GM23248 (cell line): Measurements from ENCODE around the gene LIX1L. TPM values are rescaled to one million over a fixed set of nuclear protein-coding genes. Genes with fewer than 3 reads are reported as not detected.

Source experiments
- DNase-seq: peaks from one replicate; pipeline ENCODE4 v3.0.0-alpha.2; 2015
- H2AFZ ChIP-seq: fragments of 200-600 bp; sonication (generic); 2 replicates; pipeline ENCODE4 v1.6.1; 2016; ENCODE audit warnings: antibody characterized with exemption
- H3F3A ChIP-seq: fragments of 200-600 bp; sonication (generic); 2 replicates; pipeline ENCODE4 v1.6.1; 2016; ENCODE audit warnings: mild to moderate bottlenecking, antibody characterized with exemption, mixed run types; ENCODE audit not compliant: insufficient read depth
- H3K27ac ChIP-seq: fragments of 200-600 bp; sonication (generic); 2 replicates; pipeline ENCODE4 v1.5.1; 2016; ENCODE audit warnings: mild to moderate bottlenecking
- H3K27me3 ChIP-seq: fragments of 200-600 bp; sonication (generic); replicated peaks from 2 replicates; pipeline ENCODE4 v1.6.1; 2016; ENCODE audit warnings: mild to moderate bottlenecking; ENCODE audit not compliant: insufficient read depth
- H3K36me3 ChIP-seq: fragments of 200-600 bp; sonication (generic); 2 replicates; pipeline ENCODE4 v1.6.1; 2016; ENCODE audit warnings: low read depth, mild to moderate bottlenecking
- H3K4me1 ChIP-seq: fragments of 200-600 bp; sonication (generic); 2 replicates; pipeline ENCODE4 v1.6.1; 2016; ENCODE audit warnings: mild to moderate bottlenecking; ENCODE audit not compliant: insufficient read depth
- H3K4me2 ChIP-seq: fragments of 200-600 bp; sonication (generic); one replicate; pipeline ENCODE4 v1.6.1; 2016; ENCODE audit warnings: mild to moderate bottlenecking; ENCODE audit not compliant: unreplicated experiment
- H3K4me3 ChIP-seq: fragments of 200-600 bp; sonication (generic); 2 replicates; pipeline ENCODE4 v1.5.1; 2016; ENCODE audit warnings: mild to moderate bottlenecking
- H3K79me2 ChIP-seq: fragments of 200-600 bp; sonication (generic); 2 replicates; pipeline ENCODE4 v1.6.1; 2016; ENCODE audit warnings: mild to moderate bottlenecking; ENCODE audit not compliant: insufficient read depth
- H3K9ac ChIP-seq: fragments of 200-600 bp; sonication (generic); 2 replicates; pipeline ENCODE4 v1.6.1; 2016; ENCODE audit warnings: mild to moderate bottlenecking
- H3K9me2 ChIP-seq: fragments of 200-600 bp; sonication (generic); 2 replicates; pipeline ENCODE4 v1.6.1; 2016; ENCODE audit warnings: mixed run types, mild to moderate bottlenecking, moderate library complexity; ENCODE audit not compliant: insufficient read depth
- H3K9me3 ChIP-seq: fragments of 200-600 bp; sonication (generic); one replicate; pipeline ENCODE4 v1.6.1; 2017; ENCODE audit warnings: low read depth
- H4K20me1 ChIP-seq: fragments of 200-600 bp; sonication (generic); 2 replicates; pipeline ENCODE4 v1.6.0; 2016; ENCODE audit not compliant: insufficient read depth
- EZH2 ChIP-seq: fragments of 200-600 bp; sonication (generic); IDR thresholded peaks from 2 replicates; pipeline ENCODE4 v1.6.1; 2018; ENCODE audit warnings: antibody characterized with exemption, mild to moderate bottlenecking; ENCODE audit not compliant: insufficient read depth, poor library complexity, severe bottlenecking
- EZH2phosphoT487 ChIP-seq: fragments of 200-600 bp; sonication (generic); IDR thresholded peaks from 2 replicates; pipeline ENCODE4 v1.6.1; 2018; ENCODE audit warnings: antibody characterized with exemption, moderate library complexity, mild to moderate bottlenecking, low read depth; ENCODE audit not compliant: insufficient read depth
- whole genome bisulfite sequencing, 2 experiments: methylation state at CpG; one replicate each; pipeline ENCODE4 v1.1.6; 2015 to 2017; ENCODE audit warnings: low lambda C conversion rate in 2 of 2, low coverage in 1 of 2; ENCODE audit errors: missing lambda C conversion rate in 2 of 2; 5-methylcytosine and 5-hydroxymethylcytosine counted together
- in situ Hi-C: fragments of 300-500 bp; cut with MboI; formaldehyde crosslinking; loops from 2 replicates; pipeline ENCODE4 v1.15.0; 2020
- polyA plus RNA-seq: library from polyadenylated mRNA; unstranded; fragments of >200 nt; fragmentation: Nextera tagmentation; extraction: Ambion mirVana; gene quantifications from 2 replicates; pipeline ENCODE4 v1.2.1, GENCODE V29; 2016
- total RNA-seq: library from RNA; depleted of rRNA; stranded (reverse); fragments of >200 nt; shearing (Covaris generic); gene quantifications from 2 replicates; pipeline ENCODE4 v1.2.3, GENCODE V29; 2014

The LIX1L gene
- total and polyA plus RNA-seq, 2 experiments from 2014 or later = 18.3 to 36.5 TPM

DNA sequence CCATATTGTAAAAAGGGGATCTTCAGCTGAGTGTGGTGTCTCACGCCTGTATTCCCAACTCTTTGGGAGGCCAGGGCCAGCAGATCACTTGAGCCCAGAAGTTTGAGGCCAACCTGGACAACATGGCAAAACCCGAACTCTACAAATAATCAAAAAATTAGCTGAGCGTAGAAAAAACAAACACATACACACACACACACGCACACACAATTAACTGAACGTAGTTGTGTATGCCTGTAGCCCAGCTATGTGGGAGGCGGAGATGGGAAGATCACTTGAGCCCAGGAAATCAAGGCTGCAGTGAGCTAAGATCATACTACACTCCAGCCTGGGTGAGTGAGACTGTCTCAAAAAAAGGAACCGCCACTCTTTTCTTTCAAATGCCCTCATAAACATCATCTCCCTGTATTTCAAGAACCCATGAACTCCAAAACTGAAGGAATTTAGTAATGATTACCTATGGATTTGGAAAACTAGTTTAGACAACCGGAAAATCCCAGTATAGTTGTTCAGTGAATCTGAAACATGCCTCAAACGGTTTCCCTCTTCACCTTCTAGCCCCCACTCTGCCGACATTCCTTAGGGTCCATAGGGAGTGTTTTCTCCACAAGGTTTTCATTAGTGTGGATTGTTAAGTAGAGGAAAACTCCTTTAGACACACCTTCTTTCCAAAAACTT is 34.1 kb upstream of the LIX1L start:
- peaks cover 60% of the 10 kb centered on the region for H3F3A ChIP-seq
- peak overlapping the region; percentile 91; the same call in 1 of the 2 replicates for H3K4me3 ChIP-seq
- H3K9me3 ChIP-seq = no peaks in the 10 kb centered on the region
- H2AFZ ChIP-seq = no peak overlapping the region
- H4K20me1 ChIP-seq = peaks cover 23% of the 10 kb centered on the region; the same call in 1 of the 2 replicates
- WGBS, 2 experiments = 70 to 72% methylated on average over 10 of the region's 10 CpGs
- H3K36me3 ChIP-seq = peaks cover 33% of the 10 kb centered on the region
- in situ Hi-C loops = no loop called here
- H3K4me2 ChIP-seq = peak overlapping the region; percentile 95
- H3K27me3 ChIP-seq = no peaks in the 10 kb centered on the region
- H3K4me1 ChIP-seq = peaks cover 27% of the 10 kb centered on the region
- H3K9ac ChIP-seq = no peak overlapping the region
- H3K9me2 ChIP-seq = no peaks in the 10 kb centered on the region
- DNase-seq = no peak
- TF ChIP-seq EZH2phosphoT487 (no peak), EZH2 (no peak)
- 0 out of 2 replicates have a peak overlapping the region, but pooled peaks have one; percentile 12 for H3K27ac ChIP-seq
- H3K79me2 ChIP-seq = peaks cover 40% of the 10 kb centered on the region

DNA sequence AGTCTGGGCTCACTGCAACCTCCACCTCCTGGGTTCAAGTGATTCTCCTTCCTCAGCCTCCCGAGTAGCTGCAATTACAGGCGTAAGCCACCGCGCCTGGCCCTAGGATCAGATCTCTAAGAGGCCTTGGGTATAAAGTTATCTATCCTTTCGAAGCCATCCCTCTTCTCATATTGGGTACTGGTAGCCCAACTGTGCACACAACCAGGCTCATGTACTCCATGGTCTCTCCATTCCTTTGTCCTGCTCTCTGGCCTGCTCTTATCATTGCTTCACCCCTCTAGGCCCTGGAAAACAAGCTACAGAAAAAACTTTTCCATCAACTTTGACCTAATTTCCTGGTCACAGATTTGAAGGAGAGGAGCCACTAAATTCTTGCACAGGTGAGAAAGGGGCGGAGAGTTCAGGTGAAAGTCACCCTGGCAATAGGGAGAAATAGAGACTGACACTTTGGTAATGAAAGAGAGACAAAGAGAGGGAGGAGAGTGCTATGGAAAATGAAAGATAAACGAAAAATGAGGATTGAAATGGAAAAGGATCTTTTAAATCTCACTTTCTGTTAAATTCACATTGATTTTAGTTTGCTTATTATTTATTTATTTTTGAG is 32.5 kb upstream of the LIX1L start:
- Histone ChIP-seq H2AFZ (no peak overlapping the region), H3K27ac (peak overlapping the region; percentile 27; the same call in 1 of the 2 replicates), H3K27me3 (no peaks in the 10 kb centered on the region), H3K9me2 (no peaks in the 10 kb centered on the region), H4K20me1 (peaks cover 23% of the 10 kb centered on the region; the same call in 1 of the 2 replicates), H3K9ac (no peak overlapping the region), H3K4me1 (peaks cover 36% of the 10 kb centered on the region), H3K79me2 (peaks cover 30% of the 10 kb centered on the region), H3F3A (peaks cover 61% of the 10 kb centered on the region), H3K4me2 (no peak overlapping the region), H3K4me3 (no peak overlapping the region), H3K9me3 (no peaks in the 10 kb centered on the region), H3K36me3 (peaks cover 33% of the 10 kb centered on the region)
- TF ChIP-seq EZH2phosphoT487 (no peak), EZH2 (no peak)
- DNase-seq = no peak
- WGBS, 2 experiments = 88% methylated on average over 7 of the region's 7 CpGs
- in situ Hi-C loops = no loop called here

GRCh38 chr1:145988773-145989172 is 31.0 kb upstream of the LIX1L start:
- Histone ChIP-seq H3K9ac (no peak overlapping the region), H3K9me3 (no peaks in the 10 kb centered on the region), H3K79me2 (peaks cover 14% of the 10 kb centered on the region), H4K20me1 (peaks cover 13% of the 10 kb centered on the region; the same call in 1 of the 2 replicates), H3K27ac (no peak overlapping the region), H3K4me2 (no peak overlapping the region), H2AFZ (no peak overlapping the region), H3K4me1 (peaks cover 31% of the 10 kb centered on the region), H3K27me3 (no peaks in the 10 kb centered on the region), H3F3A (peaks cover 54% of the 10 kb centered on the region), H3K4me3 (no peak overlapping the region), H3K36me3 (peaks cover 19% of the 10 kb centered on the region), H3K9me2 (no peaks in the 10 kb centered on the region)
- WGBS, 2 experiments = 62 to 70% methylated on average over 5 of the region's 5 CpGs
- in situ Hi-C loops = no loop called here
- TF ChIP-seq EZH2 (no peak), EZH2phosphoT487 (no peak)
- DNase-seq = no peak

DNA sequence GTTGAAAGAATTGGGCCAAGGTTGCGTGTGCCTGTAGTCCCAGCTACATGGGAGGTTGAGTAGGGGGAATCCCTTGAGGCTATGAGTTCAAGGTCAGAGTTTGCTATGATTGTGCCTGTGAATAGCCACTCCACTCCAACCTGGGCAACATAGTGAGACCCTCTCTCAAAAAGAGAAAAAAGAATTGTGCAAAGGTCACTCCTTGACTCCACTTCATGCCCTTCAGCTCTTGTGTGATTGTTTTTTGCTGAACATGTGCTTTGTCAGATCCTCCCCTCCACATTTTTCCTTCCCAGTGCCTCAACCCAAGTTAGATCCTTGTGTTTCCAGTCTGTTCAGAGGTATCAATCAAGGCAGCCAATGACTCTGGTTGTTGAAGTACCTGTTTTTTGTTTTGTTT is 30.1 kb upstream of the LIX1L start:
- no peaks in the 10 kb centered on the region for H3K27me3 ChIP-seq
- TF ChIP-seq EZH2 (no peak), EZH2phosphoT487 (no peak)
- in situ Hi-C loops = no loop called here
- no peaks in the 10 kb centered on the region for H3K9me2 ChIP-seq
- peaks cover 4% of the 10 kb centered on the region; the same call in 1 of the 2 replicates for H4K20me1 ChIP-seq
- H3K4me3 ChIP-seq = no peak overlapping the region
- WGBS, 2 experiments = 100% methylated on average over 1 of the region's 1 CpG
- no peaks in the 10 kb centered on the region for H3K9me3 ChIP-seq
- H3K27ac ChIP-seq = no peak overlapping the region
- peaks cover 10% of the 10 kb centered on the region for H3K36me3 ChIP-seq
- no peak for DNase-seq
- H3K9ac ChIP-seq = no peak overlapping the region
- no peak overlapping the region for H3K4me2 ChIP-seq
- H2AFZ ChIP-seq = no peak overlapping the region
- peaks cover 23% of the 10 kb centered on the region for H3K4me1 ChIP-seq
- peaks cover 6% of the 10 kb centered on the region for H3K79me2 ChIP-seq
- H3F3A ChIP-seq = peaks cover 45% of the 10 kb centered on the region
